Measurements from ENCODE around the gene CRYBA1. TPM values are rescaled to one million over a fixed set of nuclear protein-coding genes. Genes with fewer than 3 reads are reported as not detected.

The CRYBA1 gene
- polyA plus RNA-seq, 1 donor (not counting 4 experiments of a cell fraction or from before 2014, with no cell fraction given): not detected

DNA sequence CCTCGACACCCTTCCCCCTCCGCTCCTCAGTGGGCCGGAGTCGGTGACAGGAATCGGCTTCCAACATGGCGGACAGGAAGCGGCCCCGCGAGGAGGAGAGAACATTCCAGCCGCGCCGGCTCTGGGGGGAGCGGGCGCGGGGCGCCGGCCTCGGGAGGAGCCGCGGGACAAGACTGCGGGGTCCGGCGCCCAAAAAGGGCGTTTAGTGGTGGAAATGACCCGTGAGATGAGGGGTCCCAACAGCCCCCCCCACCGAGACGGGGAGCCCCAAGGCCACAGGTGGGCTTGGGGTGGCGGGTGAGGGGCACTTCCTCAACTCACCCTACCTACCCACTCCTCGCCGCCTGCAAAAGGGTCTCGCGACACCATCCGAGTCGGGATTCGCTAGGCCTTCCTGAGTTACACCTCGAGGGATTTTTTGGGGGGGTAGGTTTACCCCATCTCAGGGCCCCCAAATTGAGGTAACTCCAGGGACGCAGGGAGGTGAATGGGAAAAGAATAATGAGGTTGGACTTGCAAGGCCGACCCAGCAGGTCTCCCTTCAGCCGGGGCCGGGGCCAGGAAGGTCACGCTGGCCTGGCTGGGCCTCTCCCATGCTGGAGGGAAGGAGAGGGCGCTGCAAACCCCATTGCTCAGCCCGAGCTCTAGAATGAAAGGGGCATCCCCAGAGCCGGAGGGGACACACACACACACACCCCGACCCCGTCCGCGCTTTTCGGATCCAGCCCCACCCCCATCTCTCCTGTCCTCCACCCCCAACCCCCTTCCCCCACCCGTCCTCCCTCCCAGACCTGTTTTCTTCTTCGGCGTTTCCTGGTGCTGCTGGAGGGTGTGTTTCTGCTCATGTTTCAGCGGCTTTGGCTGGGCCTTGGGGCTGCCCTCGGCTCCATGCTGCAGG is 46.6 kb downstream of the CRYBA1 start:
- Histone ChIP-seq H3K27me3 (ENCODE audit: control insufficient read depth, extremely low read depth, insufficient read depth, low read length) (no peaks in the 10 kb centered on the region), H3K9ac (ENCODE audit: control insufficient read depth, extremely low read depth, insufficient read depth, low read length) (peak overlapping the region; percentile 90), H3K9me3 (ENCODE audit: control insufficient read depth, low read depth, low read length) (no peaks in the 10 kb centered on the region), H4K20me1 (ENCODE audit: control insufficient read depth, extremely low read depth, insufficient read depth, low read length) (peaks cover 26% of the 10 kb centered on the region), H3K4me1 (ENCODE audit: control insufficient read depth, extremely low read depth, insufficient read depth, low read length) (peaks cover 20% of the 10 kb centered on the region), H3K9me1 (ENCODE audit: control insufficient read depth, extremely low read depth, insufficient read depth, low read length) (peaks cover 3% of the 10 kb centered on the region), H2AFZ (ENCODE audit: control insufficient read depth, low read length) (no peak overlapping the region), H3K4me3 (ENCODE audit: control insufficient read depth in 2 of 3, extremely low read depth in 1 of 3, insufficient read depth in 2 of 3, low read depth in 1 of 3, low read length in 3 of 3) (peak overlapping the region; percentile 85 to 98 (median 98)), H3K4me2 (ENCODE audit: control insufficient read depth, extremely low read depth, insufficient read depth, low read depth, low read length) (peak overlapping the region; percentile 89), H3K79me2 (ENCODE audit: control insufficient read depth, insufficient read depth, low read length) (peaks cover 55% of the 10 kb centered on the region), H3K36me3 (ENCODE audit: control insufficient read depth in 2 of 2, extremely low read depth in 1 of 2, insufficient read depth in 2 of 2, low read length in 2 of 2) (peaks cover 2 to 3% of the 10 kb centered on the region in 2 experiments), H3K27ac (ENCODE audit: control insufficient read depth, insufficient read depth, low read length) (peak overlapping the region; percentile 90)
- dilution Hi-C loops (cut with MboI; ENCODE audit: extremely low pct_ligation_motif_present, low sequenced_read_pairs): no loop called here
- DNase-seq (ENCODE audit: low read depth, low spot score): no peak
- TF ChIP-seq EZH2 (IDR thresholded peaks at IDR 0.05; ENCODE audit: low read length): no peak
- TF ChIP-seq, protein P1, sequence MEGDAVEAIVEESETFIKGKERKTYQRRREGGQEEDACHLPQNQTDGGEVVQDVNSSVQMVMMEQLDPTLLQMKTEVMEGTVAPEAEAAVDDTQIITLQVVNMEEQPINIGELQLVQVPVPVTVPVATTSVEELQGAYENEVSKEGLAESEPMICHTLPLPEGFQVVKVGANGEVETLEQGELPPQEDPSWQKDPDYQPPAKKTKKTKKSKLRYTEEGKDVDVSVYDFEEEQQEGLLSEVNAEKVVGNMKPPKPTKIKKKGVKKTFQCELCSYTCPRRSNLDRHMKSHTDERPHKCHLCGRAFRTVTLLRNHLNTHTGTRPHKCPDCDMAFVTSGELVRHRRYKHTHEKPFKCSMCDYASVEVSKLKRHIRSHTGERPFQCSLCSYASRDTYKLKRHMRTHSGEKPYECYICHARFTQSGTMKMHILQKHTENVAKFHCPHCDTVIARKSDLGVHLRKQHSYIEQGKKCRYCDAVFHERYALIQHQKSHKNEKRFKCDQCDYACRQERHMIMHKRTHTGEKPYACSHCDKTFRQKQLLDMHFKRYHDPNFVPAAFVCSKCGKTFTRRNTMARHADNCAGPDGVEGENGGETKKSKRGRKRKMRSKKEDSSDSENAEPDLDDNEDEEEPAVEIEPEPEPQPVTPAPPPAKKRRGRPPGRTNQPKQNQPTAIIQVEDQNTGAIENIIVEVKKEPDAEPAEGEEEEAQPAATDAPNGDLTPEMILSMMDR (optimal IDR thresholded peaks at IDR 0.05 in 1 of 3, IDR thresholded peaks at IDR 0.05 in 1 of 3, conservative IDR thresholded peaks at IDR 0.05 in 1 of 3; ENCODE audit: extremely low read depth in 1 of 3, insufficient read depth in 2 of 3, low read length in 3 of 3): no peak
- FAIRE-seq: no peak

DNA sequence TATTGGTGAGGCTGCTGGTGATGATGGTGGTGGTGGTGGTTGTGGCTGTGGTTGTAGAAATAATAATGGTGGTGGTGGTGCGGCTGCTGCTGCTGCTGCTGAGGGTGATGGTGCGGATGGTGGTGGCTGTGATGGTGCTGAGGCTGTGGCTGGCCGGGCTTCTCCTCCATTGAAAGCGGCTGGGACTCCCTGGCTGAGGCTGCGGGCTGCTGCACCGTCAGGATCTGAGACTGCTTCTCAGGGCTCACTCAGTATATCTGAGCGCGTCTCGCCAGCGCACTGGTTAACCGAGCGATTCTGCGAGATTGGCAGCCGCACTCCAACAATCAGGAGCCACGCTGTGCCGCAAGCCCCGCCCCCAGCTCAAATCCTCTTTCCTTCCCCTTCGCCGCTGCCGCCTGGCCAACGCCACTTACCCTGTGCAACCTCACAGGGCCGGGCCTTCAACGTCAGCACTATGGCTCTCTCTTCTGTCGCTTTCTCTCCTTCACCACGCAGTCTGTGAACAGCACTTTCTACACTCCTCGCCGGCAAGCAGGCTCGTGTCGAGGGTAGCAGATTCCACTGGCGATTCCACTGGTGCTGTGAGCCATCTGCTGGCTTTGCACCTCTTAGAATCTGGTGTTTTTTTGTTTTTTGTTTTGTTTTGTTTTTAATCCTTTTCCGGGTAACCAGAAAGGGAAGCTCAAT is 47.4 kb downstream of the CRYBA1 start, which contains the start of gene NUFIP2:
TSS of gene NUFIP2 (minus strand) at position 259 of the 690 bp plus-strand sequence. CDS start at position 170, 89 bp downstream.
- Histone ChIP-seq H3K4me1 (ENCODE audit: control insufficient read depth, extremely low read depth, insufficient read depth, low read length) (peaks cover 20% of the 10 kb centered on the region), H3K9me1 (ENCODE audit: control insufficient read depth, extremely low read depth, insufficient read depth, low read length) (no peaks in the 10 kb centered on the region), H3K9me3 (ENCODE audit: control insufficient read depth, low read depth, low read length) (no peaks in the 10 kb centered on the region), H3K4me2 (ENCODE audit: control insufficient read depth, extremely low read depth, insufficient read depth, low read depth, low read length) (peak within 1 kb of the TSS; percentile 89), H3K4me3 (ENCODE audit: control insufficient read depth in 2 of 3, extremely low read depth in 1 of 3, insufficient read depth in 2 of 3, low read depth in 1 of 3, low read length in 3 of 3) (peak within 1 kb of the TSS; percentile 85 to 98 (median 98)), H3K36me3 (ENCODE audit: control insufficient read depth in 2 of 2, extremely low read depth in 1 of 2, insufficient read depth in 2 of 2, low read length in 2 of 2) (peaks cover 0 to 2% of the 10 kb centered on the region in 2 experiments), H2AFZ (ENCODE audit: control insufficient read depth, low read length) (peak within 1 kb of the TSS; percentile 98), H3K27me3 (ENCODE audit: control insufficient read depth, extremely low read depth, insufficient read depth, low read length) (no peaks in the 10 kb centered on the region), H3K9ac (ENCODE audit: control insufficient read depth, extremely low read depth, insufficient read depth, low read length) (peak within 1 kb of the TSS; percentile 90), H3K27ac (ENCODE audit: control insufficient read depth, insufficient read depth, low read length) (peak within 1 kb of the TSS; percentile 91), H3K79me2 (ENCODE audit: control insufficient read depth, insufficient read depth, low read length) (peaks cover 47% of the 10 kb centered on the region), H4K20me1 (ENCODE audit: control insufficient read depth, extremely low read depth, insufficient read depth, low read length) (peaks cover 19% of the 10 kb centered on the region)
- peak; percentile 61 for DNase-seq (ENCODE audit: low read depth, low spot score)
- dilution Hi-C loops (cut with MboI; ENCODE audit: extremely low pct_ligation_motif_present, low sequenced_read_pairs): no loop called here
- peak; percentile 79 for FAIRE-seq
- no peak for TF ChIP-seq EZH2 (IDR thresholded peaks at IDR 0.05; ENCODE audit: low read length)
- TF ChIP-seq, protein P1 (optimal IDR thresholded peaks at IDR 0.05 in 1 of 3, IDR thresholded peaks at IDR 0.05 in 1 of 3, conservative IDR thresholded peaks at IDR 0.05 in 1 of 3; ENCODE audit: extremely low read depth in 1 of 3, insufficient read depth in 2 of 3, low read length in 3 of 3): no peak

Measured in keratinocyte (primary cell).